Pulmonary artery endothelial cell (primary cell): Measurements from ENCODE around the gene CNNM1. TPM values are rescaled to one million over a fixed set of nuclear protein-coding genes. Genes with fewer than 3 reads are reported as not detected.

Source experiments
- DNase-seq: peaks from one replicate; pipeline ENCODE4 v3.0.0-alpha.2; 2011; ENCODE audit warnings: low read depth, low spot score
- total RNA-seq: library from RNA; depleted of rRNA; stranded (reverse); fragments of >200 nt; gene quantifications from 2 replicates; pipeline ENCODE4 v1.2.3, GENCODE V29; 2014

The CNNM1 gene
- total RNA-seq, 1 donor from 2014 or later = under 0.01 TPM

DNA sequence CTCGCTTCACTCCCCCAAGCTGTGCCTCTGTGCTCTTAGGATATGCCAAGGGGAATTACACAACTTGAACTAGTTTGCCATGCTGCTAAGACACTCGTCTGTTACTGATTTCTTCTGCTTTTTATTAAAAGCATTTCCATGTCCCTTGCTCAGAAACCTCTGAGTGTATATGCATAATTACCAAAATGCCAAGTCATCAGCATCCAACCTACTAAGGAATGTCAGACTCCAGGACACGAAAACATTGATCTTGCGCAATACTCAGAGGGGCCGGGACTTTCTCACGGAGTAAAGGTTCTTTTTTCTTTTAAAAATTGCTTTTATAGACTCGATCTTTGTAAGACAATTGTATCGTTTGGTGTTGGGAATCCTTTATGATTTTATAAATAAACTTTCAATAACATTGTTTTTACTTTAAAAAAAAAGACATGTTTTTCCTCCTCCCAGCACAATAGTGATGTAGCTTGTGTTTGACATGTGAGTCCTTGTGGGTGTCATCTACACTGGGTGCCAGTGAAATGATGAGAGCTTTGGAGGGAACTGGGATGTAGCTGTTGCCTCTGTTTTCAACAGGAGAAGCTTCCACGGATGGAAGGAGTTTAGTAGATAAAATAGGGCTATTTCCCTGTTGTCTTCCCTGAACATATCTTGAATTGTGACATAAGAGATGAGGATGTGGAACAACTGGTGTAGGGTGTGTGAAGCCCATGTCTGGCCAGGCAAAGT, 43.6 kb downstream of the CNNM1 start:
- DNase-seq = no peak

DNA sequence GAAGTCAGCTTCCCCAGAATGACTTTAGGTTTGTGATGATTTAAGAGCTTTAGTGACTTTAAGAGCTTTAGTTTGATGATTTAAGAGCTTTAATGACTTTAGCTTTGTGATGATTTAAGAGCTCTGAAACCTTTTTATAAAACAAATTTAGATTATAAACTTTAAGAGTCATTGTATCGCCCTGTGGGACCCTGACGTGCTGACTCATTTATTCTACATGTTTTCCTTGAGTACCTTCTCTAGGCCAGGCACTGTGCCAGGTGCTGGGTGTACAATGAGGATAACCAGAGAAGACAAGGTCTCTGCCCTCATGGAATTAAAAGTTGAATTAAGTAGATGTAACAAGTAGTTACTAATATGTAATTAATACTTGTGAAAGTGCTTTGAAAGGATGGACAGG, 45.4 kb downstream of the CNNM1 start:
- DNase-seq = no peak

DNA sequence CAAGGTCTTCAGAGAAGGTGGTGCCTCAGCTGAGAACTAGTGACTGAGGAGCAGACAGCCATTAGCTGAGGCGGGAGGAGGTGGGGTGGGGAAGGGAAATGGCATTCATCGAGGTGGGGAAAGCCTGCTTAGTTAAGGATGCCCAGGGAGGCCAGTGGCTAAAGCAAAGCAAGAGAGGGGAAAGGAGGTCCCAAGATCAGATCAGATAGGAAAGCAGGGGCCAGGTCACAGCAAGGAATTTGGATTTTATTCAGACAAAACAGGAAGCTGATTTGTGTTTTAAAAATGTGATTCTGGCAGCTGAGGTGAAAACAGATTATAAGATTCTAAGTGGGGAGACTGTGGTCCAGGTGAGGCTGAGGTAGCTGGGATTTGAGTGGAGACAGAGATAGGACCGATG, 45.8 kb downstream of the CNNM1 start:
- no peak for DNase-seq

DNA sequence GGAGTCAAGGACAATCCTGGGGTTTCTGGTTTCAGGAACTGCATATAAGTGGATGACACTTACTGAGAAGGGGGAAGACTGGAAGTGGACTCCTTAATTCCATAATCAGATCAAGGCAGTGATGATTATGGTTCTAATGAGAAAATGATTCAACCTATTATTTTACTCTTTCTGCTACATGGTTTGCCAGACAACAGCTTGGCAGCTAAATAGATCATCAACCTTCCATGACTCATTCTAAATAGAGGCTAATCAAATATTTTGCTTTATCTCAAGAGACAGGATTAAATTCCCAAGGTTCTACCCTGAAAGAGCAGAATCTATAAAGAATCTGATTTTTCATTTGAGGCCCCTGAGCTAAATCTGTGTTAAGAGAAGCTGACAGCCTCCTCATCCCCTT, 46.3 kb downstream of the CNNM1 start:
- DNase-seq = no peak

DNA sequence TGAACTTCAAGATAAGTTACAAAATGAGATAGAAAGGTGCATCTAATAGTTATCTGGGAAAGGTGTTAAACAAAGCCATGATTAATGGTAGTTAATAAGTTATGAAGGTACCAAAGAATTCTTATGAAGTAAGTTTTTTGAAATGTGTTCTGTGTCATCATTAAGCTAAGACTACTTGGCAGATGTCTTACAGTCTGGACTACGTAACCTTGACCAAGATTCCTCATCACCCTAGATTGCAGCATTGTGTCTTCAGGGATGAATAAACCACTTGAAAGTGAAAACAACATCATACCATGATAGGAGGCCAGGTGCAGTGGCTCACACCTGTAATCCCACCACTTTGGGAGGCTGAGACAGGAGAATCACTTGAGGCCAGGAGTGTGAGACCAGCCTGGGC, 53.0 kb downstream of the CNNM1 start:
- DNase-seq = no peak

DNA sequence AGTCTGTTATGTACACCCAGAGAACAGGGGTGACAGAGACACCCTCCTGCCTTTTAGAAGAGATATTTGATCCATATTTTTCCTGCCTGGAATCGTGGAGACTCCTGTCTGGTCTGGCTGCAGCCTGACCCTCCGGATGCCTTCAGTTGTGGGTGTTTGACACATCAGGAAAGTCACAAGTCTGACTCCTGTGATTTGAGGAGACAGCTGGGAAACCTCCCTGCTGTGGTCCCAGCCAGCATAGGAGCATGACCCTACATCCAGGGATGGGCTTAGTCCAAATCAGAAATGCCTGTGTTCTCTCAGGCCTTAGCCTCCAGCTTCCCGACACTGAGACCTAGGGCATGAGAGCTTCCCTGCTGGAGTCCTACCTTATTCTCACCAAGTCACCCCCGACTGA, 57.9 kb downstream of the CNNM1 start:
- no peak for DNase-seq

DNA sequence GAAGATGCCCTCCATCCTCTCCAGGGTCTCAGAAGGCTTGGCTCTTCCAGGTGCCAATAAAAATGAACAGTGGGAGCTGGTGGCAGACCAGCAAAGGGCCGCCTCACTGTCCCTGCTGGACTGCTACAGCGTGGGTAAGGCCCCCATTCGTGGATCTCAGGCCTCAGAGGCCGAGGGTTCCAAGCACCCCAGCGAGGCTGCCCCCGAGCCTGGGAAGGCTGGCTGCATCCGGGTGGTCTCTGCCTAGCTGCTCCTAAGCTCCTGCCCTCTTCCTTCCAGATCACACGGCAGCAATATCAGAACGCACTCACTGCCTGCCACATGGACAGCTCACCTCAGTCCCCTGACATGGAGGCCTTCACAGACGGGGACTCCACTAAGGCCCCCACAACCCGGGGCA, 58.4 kb downstream of the CNNM1 start:
- no peak for DNase-seq

DNA sequence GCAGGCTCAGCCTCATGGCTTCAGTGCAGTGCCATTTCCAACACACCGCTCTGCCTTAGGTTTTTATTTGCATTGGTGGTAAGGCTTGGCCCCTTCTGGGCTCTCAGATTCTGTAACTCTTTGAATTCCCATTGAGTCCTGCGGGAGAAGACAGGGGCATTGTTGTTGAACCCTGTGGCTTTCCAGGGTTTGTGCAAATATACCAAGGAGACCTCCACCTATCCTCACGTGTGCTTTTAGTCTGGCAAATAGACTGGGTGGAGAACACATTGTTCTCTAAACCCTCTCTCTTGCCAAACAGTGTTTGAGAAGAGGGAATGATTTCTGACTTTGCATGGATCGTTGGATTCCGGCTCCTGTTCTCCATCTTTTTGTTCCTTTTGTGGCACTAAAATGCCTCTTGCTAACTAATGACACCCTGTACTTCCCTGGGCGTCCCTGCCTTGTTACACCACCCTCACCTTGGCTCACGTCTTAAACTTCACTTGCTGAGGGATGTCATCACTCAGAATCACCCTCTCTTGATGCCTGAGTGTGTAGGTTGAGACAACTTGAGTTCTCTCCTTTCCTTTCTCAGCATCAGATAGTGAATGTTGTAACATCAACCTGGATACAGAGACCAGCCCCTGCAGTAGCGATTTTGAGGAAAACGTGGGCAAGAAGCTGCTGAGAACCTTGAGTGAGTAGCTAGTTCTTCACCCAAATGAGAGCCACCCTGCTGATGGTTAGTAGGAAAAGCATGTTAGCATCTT, 60.7 kb downstream of the CNNM1 start:
- no peak for DNase-seq

DNA sequence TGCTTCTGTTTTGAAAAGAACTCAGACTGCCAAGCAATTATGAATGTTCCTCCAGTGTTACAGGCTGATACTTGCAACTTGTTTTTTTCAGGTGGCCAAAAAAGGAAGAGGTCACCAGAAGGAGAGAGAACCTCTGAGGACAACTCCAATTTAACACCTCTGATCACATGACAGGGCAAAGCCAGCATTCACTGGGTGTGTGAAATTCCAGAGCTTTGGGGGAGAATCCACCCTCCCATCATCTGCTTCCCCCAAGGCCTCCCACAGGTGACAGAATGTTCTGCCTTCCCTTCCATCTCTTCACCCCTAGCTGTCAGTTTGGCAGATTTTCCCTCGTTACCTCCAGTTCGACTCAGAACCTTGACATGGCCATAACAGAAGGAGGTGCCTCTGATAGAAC, 62.2 kb downstream of the CNNM1 start:
- no peak for DNase-seq

DNA sequence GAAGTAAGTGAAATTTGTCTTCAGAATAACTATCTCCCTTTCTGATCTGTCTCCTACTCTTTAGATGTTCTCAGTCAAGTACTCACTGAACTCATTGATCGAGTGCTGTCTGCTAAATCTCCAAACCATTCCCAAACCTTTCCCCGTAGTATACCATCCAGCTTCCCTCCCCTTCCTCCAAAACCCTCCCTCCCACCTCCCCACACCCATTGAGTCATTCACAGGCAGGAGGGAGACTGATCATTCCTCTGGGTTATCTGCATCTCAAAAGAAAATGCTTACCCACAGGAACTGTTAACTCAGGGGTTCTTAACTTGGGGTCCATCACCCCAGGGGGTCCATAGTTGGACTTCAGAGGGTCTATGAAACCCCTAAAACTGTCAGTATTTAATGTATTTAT, 63.9 kb downstream of the CNNM1 start:
- DNase-seq = no peak

DNA sequence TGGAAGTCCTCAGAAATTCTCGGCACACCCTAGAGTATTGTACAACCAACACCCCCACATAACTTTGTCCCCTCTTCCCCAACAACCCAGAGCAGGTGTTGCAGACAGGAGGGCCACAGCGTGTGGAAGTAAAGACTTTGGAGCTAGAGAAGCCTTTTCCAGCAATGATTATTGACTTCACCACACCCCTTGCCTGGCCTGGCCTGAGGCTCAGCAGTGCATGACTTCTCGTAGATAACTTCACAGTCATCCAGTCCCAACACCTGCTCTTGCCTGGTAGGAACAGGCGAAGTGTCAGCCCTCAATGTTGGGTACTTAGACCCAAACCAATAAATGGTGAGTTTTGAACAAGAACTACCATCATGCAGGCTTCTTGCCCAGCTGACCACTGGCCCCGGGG, 64.5 kb downstream of the CNNM1 start:
- no peak for DNase-seq

DNA sequence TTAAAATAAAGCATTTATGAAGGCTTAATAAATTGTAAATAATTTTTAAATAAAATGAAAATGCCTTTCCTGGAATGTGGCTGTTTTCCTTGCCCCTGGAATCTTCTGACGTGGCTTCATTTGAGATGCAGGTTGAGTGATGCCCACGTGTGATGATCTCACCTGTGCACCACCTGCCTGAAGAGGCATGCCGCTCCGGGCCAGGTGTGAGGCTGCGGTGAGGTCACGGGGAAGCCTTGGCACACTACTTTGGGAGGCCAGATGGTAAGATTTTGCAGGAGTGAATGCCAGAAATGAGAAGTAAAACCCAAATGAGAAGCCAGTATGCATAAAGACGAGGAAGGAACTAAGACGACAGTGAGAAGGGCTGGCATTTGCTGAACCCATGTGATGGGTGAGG, 65.1 kb downstream of the CNNM1 start:
- DNase-seq = no peak

DNA sequence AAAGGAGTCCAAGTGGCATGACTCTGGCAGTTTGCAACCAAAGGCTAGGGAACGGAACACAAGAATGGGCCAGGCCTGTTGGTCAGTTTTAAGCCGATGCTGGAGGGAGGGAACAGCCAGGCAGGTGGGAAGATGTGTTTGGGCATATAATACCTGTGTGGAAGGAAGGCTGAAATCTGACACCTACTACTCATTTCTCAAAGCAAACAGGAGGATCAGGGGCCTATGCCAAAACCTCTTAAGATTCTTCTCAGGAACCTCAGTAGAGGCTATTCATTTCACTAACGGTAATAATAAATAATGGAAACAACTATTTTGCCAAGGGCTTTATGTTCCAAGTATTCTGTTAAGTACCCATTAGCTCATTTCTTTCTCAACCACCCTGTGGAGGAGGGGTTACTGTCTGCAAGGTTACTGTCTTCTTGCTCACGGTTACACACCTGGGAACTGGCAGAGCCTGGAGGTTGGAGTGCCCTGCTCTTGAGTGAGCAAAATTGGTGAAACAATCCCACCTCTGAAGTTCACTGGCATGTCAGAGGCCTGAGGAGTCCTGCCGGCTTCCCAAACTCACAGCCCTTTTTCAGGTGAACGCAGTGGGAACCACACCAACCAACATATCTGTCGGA, 65.7 kb downstream of the CNNM1 start:
- DNase-seq = no peak

DNA sequence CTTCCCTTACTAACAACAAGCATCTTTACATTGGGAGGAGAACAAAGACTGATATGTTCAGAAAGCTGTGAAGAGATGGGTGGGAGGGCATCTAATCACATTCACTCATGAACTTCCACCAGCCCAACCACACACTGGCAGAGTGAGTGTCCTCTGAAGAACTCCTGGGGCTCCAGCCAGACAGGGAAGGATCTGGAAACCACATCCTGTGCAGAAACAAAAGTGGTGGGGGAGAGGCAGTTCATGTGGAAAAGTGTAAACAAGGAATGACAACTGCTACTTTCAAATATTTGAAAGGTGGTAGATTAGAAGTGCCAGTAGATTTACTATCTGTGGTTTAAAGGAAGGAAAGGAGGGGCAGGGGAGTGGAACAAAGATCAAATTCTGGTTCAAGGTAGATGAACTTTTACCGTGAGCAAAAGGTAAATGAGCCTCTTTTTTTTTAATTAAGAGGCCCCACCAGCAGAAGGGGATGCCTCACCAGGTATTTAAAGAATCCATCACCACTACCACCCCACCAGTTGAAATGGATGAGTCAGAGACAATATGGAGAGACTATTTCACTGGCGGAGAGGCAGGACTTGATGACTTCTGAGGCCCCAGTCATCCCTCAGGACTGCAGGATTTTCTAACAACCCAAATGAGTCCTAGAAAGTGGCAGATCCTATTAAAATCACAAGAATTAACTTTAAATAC, 66.7 kb downstream of the CNNM1 start:
- peak; percentile 19 for DNase-seq

DNA sequence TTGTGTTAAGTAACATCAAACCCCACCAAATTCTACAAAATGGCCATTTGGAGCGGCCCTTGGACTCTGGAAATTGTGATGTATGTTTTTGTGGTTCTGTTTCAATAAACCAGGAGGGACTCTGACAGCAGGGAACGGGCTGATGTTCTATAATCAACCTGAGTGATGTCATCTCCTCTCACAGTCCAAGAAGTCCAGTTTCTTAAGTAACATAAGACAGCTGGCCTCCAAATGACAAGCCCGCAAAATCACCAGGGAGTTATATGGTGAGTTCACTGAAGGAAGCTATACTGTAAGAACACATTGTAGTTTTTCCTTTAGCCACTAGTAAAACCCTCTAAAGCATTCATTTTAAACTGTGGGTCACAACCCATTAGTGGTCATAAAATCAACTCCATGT, 67.3 kb downstream of the CNNM1 start:
- no peak for DNase-seq

DNA sequence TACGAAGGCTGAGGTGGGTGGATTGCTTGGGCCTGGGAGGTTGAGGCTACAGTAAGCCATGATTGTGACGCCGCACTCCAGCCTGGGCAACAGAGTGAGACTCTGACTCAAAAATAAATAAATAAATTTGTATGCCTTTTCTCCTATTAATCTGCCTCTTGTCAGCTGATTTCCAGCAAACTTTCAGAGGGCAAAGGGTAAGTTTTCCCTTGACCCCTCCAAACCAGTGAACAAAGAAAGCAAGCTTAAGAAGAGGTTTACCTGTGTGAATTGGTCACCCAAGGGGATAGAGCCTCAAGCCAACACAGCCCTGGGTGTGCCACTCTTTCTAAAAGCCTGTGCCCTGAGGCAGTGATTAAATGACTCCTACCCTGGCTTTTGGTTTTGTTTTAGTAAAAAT, 70.5 kb downstream of the CNNM1 start:
- no peak for DNase-seq

DNA sequence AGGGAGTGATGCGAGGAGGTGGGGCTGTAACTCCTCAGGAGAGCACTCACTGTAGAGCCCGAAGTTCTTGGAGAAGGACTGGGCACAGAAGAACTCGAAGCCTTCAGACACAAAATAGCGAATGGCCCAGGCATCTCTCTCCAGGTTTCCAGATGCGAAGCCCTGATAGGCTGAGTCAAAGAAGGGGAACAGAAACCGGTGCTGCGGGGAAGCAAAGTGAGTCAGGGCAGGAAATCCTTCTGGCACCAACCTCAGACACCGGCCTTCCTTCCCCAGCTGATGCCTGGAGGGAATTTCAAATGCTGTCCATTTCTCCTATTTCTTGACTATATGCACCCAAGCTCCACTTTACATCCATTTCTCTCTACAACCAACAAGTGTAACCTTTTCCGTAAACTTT, 74.5 kb downstream of the CNNM1 start:
- DNase-seq = peak; percentile 59

DNA sequence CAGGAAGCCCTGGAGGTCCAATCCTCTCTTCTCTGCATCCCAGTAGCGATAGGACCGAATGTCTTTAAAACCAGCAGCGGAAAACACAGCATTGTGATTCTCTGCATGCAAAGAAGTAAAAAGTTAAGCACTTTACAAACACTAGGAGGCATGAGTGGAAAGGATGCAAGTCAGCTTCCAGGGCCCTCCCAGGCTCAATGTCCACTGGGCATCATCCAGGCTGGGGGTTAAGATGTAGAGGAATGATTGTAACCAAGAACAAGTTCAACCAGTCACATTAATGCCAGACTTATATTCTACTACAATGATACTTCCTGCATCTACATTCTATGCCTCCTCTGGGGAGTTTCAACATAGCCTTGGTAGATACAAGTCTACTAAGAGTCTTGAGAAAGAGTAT, 77.0 kb downstream of the CNNM1 start:
- DNase-seq = no peak

DNA sequence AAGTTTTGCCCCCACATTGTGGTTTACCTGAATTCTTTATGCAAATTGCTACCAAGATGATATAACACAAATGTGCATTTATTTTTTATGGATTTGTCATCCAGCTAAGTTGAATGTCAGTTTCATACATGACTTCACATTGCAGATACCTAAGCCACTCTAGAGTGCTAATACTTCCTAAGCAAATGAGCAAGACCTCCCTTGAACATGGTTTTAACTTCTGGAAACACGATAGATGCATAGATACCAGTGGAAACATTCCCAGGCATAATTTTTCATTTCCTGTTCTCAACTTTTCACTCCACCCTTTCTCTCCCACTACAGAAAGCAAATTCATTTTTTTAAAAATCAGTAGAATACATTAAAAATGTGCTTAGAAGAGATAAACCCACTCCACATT, 81.0 kb downstream of the CNNM1 start:
- no peak for DNase-seq

DNA sequence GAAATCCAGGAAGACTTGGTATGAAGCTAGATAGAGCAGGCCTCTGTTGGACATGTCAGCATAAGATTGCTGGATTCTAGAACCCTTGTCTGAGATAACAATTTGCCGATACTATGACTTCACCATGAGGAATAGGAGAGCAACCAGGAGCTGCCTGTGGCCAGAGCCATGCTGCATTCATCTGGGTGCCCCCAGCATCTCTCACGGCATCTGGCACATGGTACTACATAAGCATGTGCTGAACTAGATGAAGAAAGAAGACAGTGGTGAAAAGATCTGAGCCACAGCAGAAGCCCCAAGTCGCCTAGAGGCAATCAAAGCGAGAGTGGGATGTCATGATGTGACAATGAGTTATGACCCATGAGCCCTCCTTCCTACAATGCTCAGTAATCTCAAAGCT, 81.7 kb downstream of the CNNM1 start:
- DNase-seq = no peak

DNA sequence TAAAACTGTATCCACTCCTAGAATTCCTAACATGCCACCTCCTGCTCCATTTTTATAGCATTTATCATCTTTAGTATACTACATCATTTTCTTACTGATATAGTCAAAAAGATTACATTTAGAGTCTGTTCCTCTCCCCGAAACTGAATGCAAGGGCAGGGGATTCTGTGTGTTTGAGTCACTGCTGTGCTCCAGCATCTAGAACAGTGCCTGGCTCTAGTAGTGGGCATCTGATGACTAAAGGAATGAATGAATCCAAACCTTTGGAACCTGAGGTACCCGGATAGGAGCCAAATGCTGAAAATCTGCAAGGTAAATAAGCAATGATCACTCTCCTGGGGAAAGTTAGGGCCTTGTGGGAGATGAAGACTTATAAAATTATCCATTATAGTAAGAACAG, 82.4 kb downstream of the CNNM1 start:
- DNase-seq = no peak

DNA sequence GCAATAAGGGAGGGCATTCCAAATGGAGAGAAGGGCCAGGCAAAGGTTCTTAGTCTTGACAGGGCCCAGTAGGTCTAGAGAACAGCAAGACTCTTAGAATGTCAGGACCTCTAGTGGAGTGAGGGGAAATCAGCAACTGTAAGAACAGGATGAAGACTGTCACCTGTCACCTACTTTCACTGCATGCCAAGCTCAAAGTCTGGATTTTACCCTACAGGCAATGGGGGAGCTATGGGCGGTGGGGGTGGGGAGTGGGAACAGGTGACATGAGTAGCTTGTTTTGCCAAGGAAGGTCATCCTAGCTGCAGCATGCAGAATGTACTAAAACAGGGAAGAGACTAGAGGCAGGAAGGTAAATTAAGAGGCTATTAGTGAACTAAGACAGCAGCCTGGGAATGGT, 82.9 kb downstream of the CNNM1 start:
- no peak for DNase-seq
